Suprapubic skin (tissue), 4 donors: ENCODE measurements around the gene MYO1A. TPM values are rescaled to one million over a fixed set of nuclear protein-coding genes. Genes with fewer than 3 reads are reported as not detected.

Source experiments
- DNase-seq, 2 donors: peaks; one replicate each; pipeline ENCODE4 v3.0.0-alpha.2; 2019; ENCODE audit warnings: low spot score in 2 of 2
- H3K27ac ChIP-seq: fragments of 200-600 bp; sonication (generic); one replicate; pipeline ENCODE4 v1.5.1; 2019
- H3K27me3 ChIP-seq: fragments of 200-600 bp; sonication (generic); one replicate; pipeline ENCODE4 v1.5.1; 2019
- H3K36me3 ChIP-seq: fragments of 200-600 bp; sonication (generic); one replicate; pipeline ENCODE4 v1.5.1; 2019
- H3K4me1 ChIP-seq: fragments of 200-600 bp; sonication (generic); one replicate; pipeline ENCODE4 v1.5.1; 2019
- H3K4me3 ChIP-seq: fragments of 200-600 bp; sonication (generic); one replicate; pipeline ENCODE4 v1.5.1; 2019; ENCODE audit warnings: mild to moderate bottlenecking
- H3K9me3 ChIP-seq: fragments of 200-600 bp; sonication (generic); one replicate; pipeline ENCODE4 v1.5.1; 2019
- EP300 ChIP-seq: sonication (generic); formaldehyde crosslinking; IDR thresholded peaks from one replicate; pipeline ENCODE4 v1.6.1; 2017; ENCODE audit warnings: antibody characterized with exemption
- POLR2A ChIP-seq, 2 donors: fragments of 450-650 bp; IDR thresholded peaks; one replicate each; pipeline ENCODE4 v1.6.1; 2017; ENCODE audit warnings: antibody characterized with exemption in 2 of 2, mild to moderate bottlenecking in 2 of 2, moderate library complexity in 2 of 2
- POLR2AphosphoS5 ChIP-seq, 3 donors: sonication (generic); formaldehyde crosslinking; IDR thresholded peaks; one replicate each; pipeline ENCODE4 v1.6.1; 2017; ENCODE audit warnings: antibody characterized with exemption in 3 of 3
- WGBS: methylation state at CpG from one replicate; pipeline ENCODE4 v1.1.5; 2018; 5-methylcytosine and 5-hydroxymethylcytosine counted together
- total RNA-seq, 4 donors: library from RNA; depleted of rRNA; stranded (reverse); fragments of >200 nt; gene quantifications; one replicate each; pipeline ENCODE4 v1.1.0, GENCODE V29; 2016
- TF ChIP-seq, protein P1 (sequence below), 2 donors: fragments of 200-600 bp in 1 of 2; fragments of 450-650 bp in 1 of 2; sonication (generic) in 1 of 2; IDR thresholded peaks; one replicate each; pipeline ENCODE4 v1.5.1; 2016 to 2019; ENCODE audit warnings: antibody characterized with exemption in 2 of 2, mild to moderate bottlenecking in 1 of 2, moderate library complexity in 1 of 2

The MYO1A gene
- total RNA-seq, 4 donors from 2014 or later: 0.16 to 2.3 (median 0.58) TPM

DNA sequence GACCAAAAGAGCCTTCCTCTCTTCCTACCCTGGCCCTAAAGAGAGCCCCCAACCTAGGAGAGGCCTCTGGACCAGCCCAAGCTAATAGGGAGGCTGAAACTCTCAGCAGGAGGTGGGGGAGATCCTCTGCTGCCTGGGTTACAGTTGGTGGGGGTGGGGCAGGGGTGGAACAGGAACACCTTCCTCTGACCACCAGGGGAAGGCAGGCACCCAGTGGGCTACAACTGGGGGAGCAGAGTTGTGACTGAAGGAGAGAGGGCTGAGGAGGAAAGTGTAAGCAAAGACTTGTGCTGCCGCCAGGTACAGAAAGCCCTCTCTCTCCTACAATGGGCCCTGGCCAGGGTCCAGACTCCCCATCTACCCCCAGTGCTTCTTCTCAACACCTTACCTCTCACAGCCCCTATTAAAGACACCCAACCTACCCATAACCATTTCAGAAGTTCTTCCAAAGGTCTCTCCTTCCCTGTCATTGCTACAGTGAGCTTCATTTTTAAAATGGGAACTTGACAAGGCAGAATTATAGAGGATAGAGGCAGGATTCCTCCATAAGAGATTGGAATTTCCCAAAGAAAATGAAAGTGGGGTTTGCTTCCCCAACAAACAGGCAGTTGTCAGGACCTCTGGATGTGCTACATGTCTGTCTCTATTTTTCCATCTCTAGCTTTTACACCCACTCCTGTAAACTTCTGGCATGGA, 1.4 kb downstream of the MYO1A start:
- DNase-seq: no peak
- Histone ChIP-seq H3K9me3 (no peaks in the 10 kb centered on the region), H3K4me3 (no peak overlapping the region), H3K27me3 (no peaks in the 10 kb centered on the region), H3K4me1 (no peaks in the 10 kb centered on the region), H3K27ac (no peak overlapping the region), H3K36me3 (no peaks in the 10 kb centered on the region)
- 92% methylated on average over 1 of the region's 1 CpG for WGBS
- TF ChIP-seq EP300: no peak
- no peak for TF ChIP-seq POLR2AphosphoS5 (IDR thresholded peaks at IDR 0.05)
- TF ChIP-seq POLR2A (IDR thresholded peaks at IDR 0.05): no peak
- TF ChIP-seq, protein P1, sequence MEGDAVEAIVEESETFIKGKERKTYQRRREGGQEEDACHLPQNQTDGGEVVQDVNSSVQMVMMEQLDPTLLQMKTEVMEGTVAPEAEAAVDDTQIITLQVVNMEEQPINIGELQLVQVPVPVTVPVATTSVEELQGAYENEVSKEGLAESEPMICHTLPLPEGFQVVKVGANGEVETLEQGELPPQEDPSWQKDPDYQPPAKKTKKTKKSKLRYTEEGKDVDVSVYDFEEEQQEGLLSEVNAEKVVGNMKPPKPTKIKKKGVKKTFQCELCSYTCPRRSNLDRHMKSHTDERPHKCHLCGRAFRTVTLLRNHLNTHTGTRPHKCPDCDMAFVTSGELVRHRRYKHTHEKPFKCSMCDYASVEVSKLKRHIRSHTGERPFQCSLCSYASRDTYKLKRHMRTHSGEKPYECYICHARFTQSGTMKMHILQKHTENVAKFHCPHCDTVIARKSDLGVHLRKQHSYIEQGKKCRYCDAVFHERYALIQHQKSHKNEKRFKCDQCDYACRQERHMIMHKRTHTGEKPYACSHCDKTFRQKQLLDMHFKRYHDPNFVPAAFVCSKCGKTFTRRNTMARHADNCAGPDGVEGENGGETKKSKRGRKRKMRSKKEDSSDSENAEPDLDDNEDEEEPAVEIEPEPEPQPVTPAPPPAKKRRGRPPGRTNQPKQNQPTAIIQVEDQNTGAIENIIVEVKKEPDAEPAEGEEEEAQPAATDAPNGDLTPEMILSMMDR (IDR thresholded peaks at IDR 0.05): no peak

- H3K36me3 ChIP-seq: no peaks in the 10 kb centered on the region
- H3K27ac ChIP-seq: no peak overlapping the region
- no peaks in the 10 kb centered on the region for H3K9me3 ChIP-seq
- no peak for TF ChIP-seq POLR2A (IDR thresholded peaks at IDR 0.05)
- TF ChIP-seq EP300: no peak
- TF ChIP-seq, protein P1 (IDR thresholded peaks at IDR 0.05): no peak
- no peak for TF ChIP-seq POLR2AphosphoS5 (IDR thresholded peaks at IDR 0.05)
- WGBS: 91% methylated on average over 1 of the region's 1 CpG
- no peaks in the 10 kb centered on the region for H3K4me1 ChIP-seq
- no peak for DNase-seq
- peaks cover 2% of the 10 kb centered on the region for H3K27me3 ChIP-seq
- no peak overlapping the region for H3K4me3 ChIP-seq
Measured at GRCh38 chr12:57047981-57048380, 1.9 kb downstream of the MYO1A start.

DNA sequence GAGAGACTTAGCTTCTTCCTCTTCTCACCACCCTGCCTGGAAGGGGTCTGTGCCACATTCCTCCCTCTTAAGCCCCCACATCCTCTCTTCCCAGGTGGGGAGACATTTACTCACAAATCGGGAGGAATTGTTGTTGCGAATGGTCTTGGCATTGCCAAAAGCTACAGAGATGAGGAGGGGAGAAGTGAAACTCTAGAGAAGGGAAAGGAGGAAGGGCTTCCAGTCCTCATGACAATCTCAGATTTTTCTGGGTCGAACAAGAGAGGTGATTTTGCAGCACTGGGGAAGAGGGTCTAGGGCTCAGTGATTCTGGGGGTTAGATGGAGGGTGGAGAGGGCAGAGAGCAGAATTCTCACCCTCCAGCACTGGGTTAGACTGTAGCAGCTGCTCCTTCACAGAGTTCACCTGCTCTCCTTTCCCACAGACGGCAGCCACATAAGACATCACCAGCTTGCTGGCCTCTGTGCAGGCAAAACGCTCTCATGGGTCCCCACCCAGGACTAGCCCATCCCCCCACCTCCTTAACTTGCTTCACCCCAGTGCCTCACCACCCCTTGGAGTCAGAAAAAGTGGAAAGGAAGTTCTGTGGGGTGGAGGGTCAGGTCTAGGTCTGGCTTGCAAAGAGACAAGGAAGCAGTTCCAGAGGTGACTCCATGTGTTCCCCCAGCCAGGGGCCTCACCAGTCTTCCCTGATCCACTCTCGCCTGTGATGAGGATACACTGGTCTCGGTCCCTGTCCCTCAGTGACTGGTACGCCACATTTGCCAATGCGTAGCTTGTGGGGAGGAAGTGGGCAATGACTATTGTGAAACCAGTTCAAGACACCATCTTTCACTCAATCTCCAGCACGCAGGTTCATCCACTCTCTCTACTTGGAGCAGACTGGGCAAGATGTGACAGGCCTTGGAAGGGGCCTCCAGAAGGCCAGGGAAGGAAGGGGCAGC, 2.7 kb downstream of the MYO1A start:
- no peak for DNase-seq
- Histone ChIP-seq H3K4me1 (no peaks in the 10 kb centered on the region), H3K4me3 (no peak overlapping the region), H3K27ac (no peak overlapping the region), H3K27me3 (peaks cover 5% of the 10 kb centered on the region), H3K9me3 (no peaks in the 10 kb centered on the region), H3K36me3 (no peaks in the 10 kb centered on the region)
- WGBS: 68% methylated on average over 10 of the region's 10 CpGs
- TF ChIP-seq, protein P1 (IDR thresholded peaks at IDR 0.05): no peak
- TF ChIP-seq POLR2AphosphoS5 (IDR thresholded peaks at IDR 0.05): no peak
- TF ChIP-seq EP300: no peak
- TF ChIP-seq POLR2A (IDR thresholded peaks at IDR 0.05): no peak

GRCh38 chr12:57046086-57046791, 3.7 kb downstream of the MYO1A start:
- Histone ChIP-seq H3K27me3 (peaks cover 5% of the 10 kb centered on the region), H3K36me3 (no peaks in the 10 kb centered on the region), H3K27ac (no peak overlapping the region), H3K4me3 (no peak overlapping the region), H3K9me3 (no peaks in the 10 kb centered on the region), H3K4me1 (no peaks in the 10 kb centered on the region)
- DNase-seq: no peak
- TF ChIP-seq POLR2A (IDR thresholded peaks at IDR 0.05) (no peak), EP300 (no peak), POLR2AphosphoS5 (IDR thresholded peaks at IDR 0.05) (no peak)
- TF ChIP-seq, protein P1 (IDR thresholded peaks at IDR 0.05): no peak
- 59% methylated on average over 6 of the region's 6 CpGs for WGBS
